HFF-Myc (cell line): ENCODE data around the gene FBXO45.
"Not testable (repeated sequence)": the region's sequence is repeated elsewhere in the genome, so short reads cannot be mapped to it uniquely, and the experiment has no call there.

ENCODE experiments used
- DNase-seq: peaks from one replicate; pipeline ENCODE4 v3.0.0-alpha.2; 2011; ENCODE audit warnings: low read depth; ENCODE audit errors: extremely low read depth
- H3K4me3 ChIP-seq: replicated peaks from 2 replicates; pipeline ENCODE4 v1.5.1; 2011; ENCODE audit warnings: low read depth, mild to moderate bottlenecking, control low read depth, low read length
- TF ChIP-seq, protein P1 (sequence below): IDR thresholded peaks from 2 replicates; pipeline ENCODE4 v1.5.1; 2012; ENCODE audit warnings: mild to moderate bottlenecking, low read depth, low read length, control low read depth; ENCODE audit errors: missing control alignments

Gene FBXO45

DNA sequence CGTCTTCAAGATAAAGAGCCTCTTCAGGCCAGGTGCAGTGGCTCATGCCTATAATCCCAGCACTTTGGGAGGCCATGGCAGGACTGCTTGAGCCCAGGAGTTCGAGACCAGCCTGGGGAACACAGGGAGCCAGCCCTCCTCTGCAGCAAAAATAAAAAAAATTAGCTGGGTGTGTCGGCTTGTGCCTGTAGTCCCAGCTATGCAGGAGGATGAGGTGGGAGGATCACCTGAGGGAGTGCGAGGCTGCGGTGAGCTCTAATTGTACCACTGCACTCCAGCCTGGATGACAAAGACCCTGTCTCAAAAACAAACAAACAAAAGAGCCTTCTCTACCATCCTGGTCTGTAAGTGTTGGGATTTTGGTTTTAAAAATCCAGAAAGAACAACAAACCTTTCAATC, 11.2 kb upstream of the FBXO45 start:
- H3K4me3 ChIP-seq: no peak overlapping the region
- DNase-seq: no peak
- TF ChIP-seq, protein P1, sequence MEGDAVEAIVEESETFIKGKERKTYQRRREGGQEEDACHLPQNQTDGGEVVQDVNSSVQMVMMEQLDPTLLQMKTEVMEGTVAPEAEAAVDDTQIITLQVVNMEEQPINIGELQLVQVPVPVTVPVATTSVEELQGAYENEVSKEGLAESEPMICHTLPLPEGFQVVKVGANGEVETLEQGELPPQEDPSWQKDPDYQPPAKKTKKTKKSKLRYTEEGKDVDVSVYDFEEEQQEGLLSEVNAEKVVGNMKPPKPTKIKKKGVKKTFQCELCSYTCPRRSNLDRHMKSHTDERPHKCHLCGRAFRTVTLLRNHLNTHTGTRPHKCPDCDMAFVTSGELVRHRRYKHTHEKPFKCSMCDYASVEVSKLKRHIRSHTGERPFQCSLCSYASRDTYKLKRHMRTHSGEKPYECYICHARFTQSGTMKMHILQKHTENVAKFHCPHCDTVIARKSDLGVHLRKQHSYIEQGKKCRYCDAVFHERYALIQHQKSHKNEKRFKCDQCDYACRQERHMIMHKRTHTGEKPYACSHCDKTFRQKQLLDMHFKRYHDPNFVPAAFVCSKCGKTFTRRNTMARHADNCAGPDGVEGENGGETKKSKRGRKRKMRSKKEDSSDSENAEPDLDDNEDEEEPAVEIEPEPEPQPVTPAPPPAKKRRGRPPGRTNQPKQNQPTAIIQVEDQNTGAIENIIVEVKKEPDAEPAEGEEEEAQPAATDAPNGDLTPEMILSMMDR: no peak

DNA sequence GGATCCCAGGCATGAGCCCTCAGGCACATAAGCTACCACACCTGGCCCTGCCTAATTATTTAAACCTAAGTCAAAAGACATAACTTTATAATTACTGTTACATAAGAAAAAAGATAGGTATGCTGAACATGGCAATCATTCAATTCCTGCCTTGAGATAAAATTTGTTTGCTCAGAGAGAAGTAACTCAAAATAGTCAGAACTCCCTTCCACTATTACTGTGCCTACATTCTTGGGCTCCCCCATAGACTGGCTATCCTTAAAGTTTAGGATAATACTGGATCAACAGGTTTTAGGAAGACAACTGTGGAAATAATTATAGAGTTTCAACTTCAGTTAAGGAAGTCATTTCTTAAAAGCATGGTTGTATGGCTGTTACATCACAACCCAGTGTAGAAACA, 10.0 kb upstream of the FBXO45 start:
- TF ChIP-seq, protein P1: no peak
- no peak overlapping the region for H3K4me3 ChIP-seq
- DNase-seq: no peak

DNA sequence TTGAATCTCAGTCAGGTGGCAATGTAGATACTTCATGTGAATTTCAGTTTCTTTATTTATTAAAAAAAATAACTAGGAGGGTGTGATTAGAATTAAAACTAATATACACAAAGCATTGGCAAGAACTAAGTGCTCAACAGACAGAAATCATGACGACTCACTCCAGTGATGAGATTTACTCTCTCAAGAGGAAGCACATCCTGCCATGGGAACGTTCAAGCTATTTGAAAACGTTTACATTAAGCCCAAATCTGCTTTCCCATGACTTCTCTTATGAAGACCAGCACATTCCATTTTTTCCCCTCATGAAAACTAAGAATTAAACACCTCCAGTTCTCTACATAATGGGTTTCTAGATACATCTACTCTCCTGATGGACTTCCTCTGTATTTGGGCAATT, 8.6 kb upstream of the FBXO45 start:
- no peak for DNase-seq
- H3K4me3 ChIP-seq: no peak overlapping the region
- TF ChIP-seq, protein P1: no peak

DNA sequence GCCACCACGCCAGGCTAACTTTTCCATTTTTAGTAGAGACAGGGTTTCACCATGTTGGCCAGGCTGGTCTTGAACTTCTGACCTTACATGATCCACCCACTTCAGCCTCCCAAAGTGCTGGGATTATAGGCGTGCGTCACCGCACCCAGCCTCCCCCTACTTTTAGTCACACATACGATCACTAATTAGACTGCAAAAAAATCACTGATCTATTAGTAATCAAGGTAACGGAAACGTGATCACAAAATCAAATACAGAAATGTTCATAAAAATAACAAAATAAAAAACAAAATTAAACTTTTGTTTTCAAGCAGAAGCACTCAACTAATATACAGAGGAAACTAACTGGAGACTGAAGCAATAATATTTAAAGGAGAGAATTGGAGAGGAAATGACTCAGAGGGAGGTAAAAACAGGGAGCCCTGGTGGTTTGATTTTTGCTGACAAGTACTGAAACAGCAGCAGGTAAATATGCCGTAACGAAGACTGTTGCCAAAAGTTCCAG, 4.7 kb upstream of the FBXO45 start:
- DNase-seq: no peak

DNA sequence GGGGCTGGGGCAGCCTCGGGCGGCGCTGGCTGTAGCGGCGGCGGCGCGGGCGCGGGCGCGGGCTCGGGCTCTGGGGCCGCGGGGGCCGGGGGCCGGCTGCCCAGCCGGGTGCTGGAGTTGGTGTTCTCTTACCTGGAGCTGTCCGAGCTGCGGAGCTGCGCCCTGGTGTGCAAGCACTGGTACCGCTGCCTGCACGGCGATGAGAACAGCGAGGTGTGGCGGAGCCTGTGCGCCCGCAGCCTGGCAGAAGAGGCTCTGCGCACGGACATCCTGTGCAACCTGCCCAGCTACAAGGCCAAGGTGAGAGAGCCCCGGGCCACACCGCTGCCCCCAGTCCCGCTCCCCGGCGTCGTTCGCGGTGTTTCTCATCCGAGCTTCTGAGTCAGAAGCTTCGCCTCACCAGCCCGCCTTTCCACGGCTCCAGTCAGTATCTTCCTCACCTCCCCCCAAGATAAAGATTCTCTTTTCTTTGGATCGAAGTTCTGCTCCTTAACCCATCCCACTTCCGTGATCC, 600 bp downstream of the FBXO45 start:
- TF ChIP-seq, protein P1: no peak
- DNase-seq: no peak
- peak overlapping the region; percentile 100 for H3K4me3 ChIP-seq

More for the DNA sequence above, 4.7 kb upstream of the FBXO45 start:
- TF ChIP-seq, protein P1: no peak
- no peak overlapping the region for H3K4me3 ChIP-seq

DNA sequence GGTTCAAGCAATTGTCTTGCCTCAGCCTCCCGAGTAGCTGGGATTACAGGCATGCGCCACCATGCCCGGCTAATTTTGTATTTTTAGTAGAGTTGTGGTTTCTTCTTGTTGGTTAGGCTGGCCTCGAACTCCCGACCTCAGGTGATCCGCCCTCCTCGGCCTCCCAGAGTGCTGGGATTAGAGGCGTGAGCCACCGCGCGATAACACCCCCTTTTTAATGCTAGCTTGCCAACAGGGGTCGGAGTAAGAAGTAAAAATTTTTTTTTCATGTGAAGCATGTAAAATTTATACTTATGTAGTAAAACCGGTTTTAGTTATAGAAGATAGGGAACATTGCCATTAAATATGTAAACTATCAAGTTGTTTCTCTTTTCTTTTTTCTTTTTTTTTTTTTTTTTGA, 1.9 kb downstream of the FBXO45 start:
- peak overlapping the region; percentile 100 for H3K4me3 ChIP-seq

DNA sequence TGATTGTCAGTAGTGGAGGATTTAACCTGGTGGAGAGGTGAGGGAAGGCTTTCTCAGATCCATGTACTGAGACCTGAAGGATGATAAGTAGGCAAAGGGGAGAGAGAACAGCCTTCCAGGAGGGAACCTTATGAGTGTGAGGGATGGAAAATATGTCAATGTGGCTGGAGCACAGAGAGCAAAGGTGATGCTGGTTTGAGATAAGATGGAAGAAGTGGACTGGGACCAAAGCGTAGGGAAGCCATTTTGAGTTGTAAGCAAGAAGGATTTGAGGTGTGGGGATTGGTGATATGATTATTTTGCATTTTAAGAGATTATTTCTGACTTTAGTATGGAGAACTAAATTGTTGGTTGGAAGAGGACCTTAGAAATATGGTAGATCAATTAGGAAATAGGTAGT, 3.9 kb downstream of the FBXO45 start:
- TF ChIP-seq, protein P1: no peak
- no peak for DNase-seq
- H3K4me3 ChIP-seq: no peak overlapping the region

More for the DNA sequence above, 1.9 kb downstream of the FBXO45 start:
- not testable (repeated sequence) for DNase-seq
